Activated naive CD4-positive, alpha-beta T cell treated with anti-CD3 and anti-CD28 coated beads, Interleukin-2, amount 50 U/mL, for 72 hours (primary cell): ENCODE results near the gene ALPP. TPM values are rescaled to one million over a fixed set of nuclear protein-coding genes. Genes with fewer than 3 reads are reported as not detected.
A peak's percentile ranks its signal among the peaks of the same experiment; 100 is the strongest.
"Not testable (repeated sequence)": the region's sequence is repeated elsewhere in the genome, so short reads cannot be mapped to it uniquely, and the experiment has no call there.

Experiments
- ATAC-seq, 2 donors: fragments of 150-1000 bp; cut with Tn5 transposase; 2 replicates each; pipeline ENCODE4 v1.10.0; 2021; ENCODE audit warnings: mild to moderate bottlenecking in 2 of 2, moderate library complexity in 2 of 2
- DNase-seq, 2 donors: peaks; one replicate each; pipeline ENCODE4 v3.0.0; 2021 to 2022; ENCODE audit warnings: low spot score in 2 of 2
- H3K27ac Mint-ChIP-seq, 2 donors: one replicate each; pipeline ENCODE4 v1.8.0; 2022; ENCODE audit warnings: mild to moderate bottlenecking in 2 of 2, mixed read lengths in 2 of 2
- H3K36me3 Mint-ChIP-seq, 2 donors: one replicate each; pipeline ENCODE4 v1.8.0; 2022; ENCODE audit warnings: mixed read lengths in 2 of 2
- H3K9me3 Mint-ChIP-seq, 2 donors: one replicate each; pipeline ENCODE4 v1.8.0; 2022; ENCODE audit warnings: mixed read lengths in 2 of 2
- total RNA-seq, 2 donors: library from RNA; stranded (reverse); gene quantifications; one replicate each; pipeline ENCODE4 v1.2.3, GENCODE V29; 2022

ALPP gene
- total RNA-seq, 2 donors from 2014 or later = 0.16 to 0.53 TPM

DNA sequence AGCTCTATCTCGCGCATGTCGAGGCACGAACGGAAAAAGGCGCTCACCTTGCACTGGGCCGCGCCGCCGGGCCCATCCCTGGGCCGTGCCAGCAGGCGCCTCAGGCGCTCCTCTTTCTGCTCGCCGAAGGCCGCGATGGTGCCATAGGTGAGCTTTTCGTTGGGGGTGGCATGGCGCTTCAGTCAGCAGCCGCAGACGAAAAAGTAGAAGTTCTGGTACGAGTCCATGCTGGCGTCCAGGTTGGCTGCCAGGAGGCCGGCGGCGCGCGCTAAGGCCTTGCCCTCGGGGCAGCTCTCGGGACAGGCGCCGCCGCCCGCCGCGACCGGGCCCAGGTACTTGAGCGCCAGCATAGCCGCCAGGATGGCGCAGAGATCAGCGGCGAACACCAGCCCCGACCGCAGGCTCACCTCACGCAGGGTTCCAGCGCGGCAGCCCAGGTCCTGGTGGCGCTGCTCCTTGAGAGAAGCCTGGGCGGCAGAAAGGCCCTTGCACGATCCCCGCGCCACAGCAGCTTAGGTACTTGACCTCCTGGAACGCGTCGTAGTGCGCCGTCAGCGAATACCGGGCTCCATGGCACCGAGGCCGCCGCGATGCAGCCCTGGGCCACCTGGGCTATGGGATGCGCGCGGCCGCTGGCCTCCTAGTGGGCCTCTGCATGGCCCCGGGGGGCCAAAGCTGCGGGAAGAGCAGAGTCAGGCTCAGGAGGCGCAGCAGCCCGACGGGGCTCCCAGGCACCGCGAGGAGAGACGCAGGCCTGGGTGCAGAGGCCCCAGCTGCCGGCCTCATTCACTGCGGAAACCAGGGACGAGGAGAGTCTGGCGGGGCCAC is 40.9 kb downstream of the ALPP start:
- DNase-seq (no peak), ATAC-seq (peak; percentile 33 to 56)
- Mint-ChIP-seq H3K36me3 (peaks cover 6 to 14% of the 10 kb centered on the region in 2 donors), H3K27ac (no peak overlapping the region), H3K9me3 (peaks cover 0 to 10% of the 10 kb centered on the region in 2 donors)

DNA sequence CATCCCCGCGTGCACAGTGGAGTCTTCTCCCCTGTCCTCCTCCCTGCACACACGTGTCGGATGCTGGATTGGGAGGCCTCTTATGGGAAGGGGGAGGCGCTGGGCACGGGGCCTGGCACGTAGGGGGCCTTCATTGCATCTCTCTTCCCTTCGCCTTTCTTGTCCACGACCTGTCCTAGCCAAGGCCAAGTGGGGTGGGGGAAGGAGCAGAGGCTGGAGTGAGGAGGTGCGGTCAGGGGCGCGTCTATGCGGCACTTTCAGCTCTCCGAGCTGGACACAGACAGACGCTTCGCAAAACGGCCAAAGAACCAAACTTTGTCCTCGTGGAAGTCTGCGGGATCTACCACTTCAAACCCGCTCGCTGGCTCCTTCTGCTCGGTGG is 41.5 kb downstream of the ALPP start:
- peaks cover 0 to 10% of the 10 kb centered on the region in 2 donors for H3K9me3 Mint-ChIP-seq
- H3K36me3 Mint-ChIP-seq = peaks cover 6 to 14% of the 10 kb centered on the region in 2 donors
- ATAC-seq (no peak), DNase-seq (no peak)
- no peak overlapping the region for H3K27ac Mint-ChIP-seq

- peak in 1 of 2 donors; percentile 41 for DNase-seq
- Mint-ChIP-seq H3K9me3 (peaks cover 0 to 10% of the 10 kb centered on the region in 2 donors), H3K27ac (no peak overlapping the region), H3K36me3 (peaks cover 6 to 14% of the 10 kb centered on the region in 2 donors)
- peak; percentile 54 to 64 for ATAC-seq
Observed at GRCh38 chr2:232420463-232421188, 42.1 kb downstream of the ALPP start.

GRCh38 chr2:232421189-232421785 is 42.7 kb downstream of the ALPP start:
- no peak overlapping the region for H3K27ac Mint-ChIP-seq
- no peak for ATAC-seq
- peaks cover 6 to 14% of the 10 kb centered on the region in 2 donors for H3K36me3 Mint-ChIP-seq
- peaks cover 0 to 10% of the 10 kb centered on the region in 2 donors for H3K9me3 Mint-ChIP-seq
- no peak for DNase-seq

GRCh38 chr2:232422051-232422450 is 43.5 kb downstream of the ALPP start:
- H3K27ac Mint-ChIP-seq = no peak overlapping the region
- DNase-seq = no peak
- peaks cover 0 to 10% of the 10 kb centered on the region in 2 donors for H3K9me3 Mint-ChIP-seq
- H3K36me3 Mint-ChIP-seq = peaks cover 6 to 14% of the 10 kb centered on the region in 2 donors
- ATAC-seq = no peak

- H3K27ac Mint-ChIP-seq, ATAC-seq, DNase-seq: not testable (repeated sequence)
- H3K9me3 Mint-ChIP-seq = peaks cover 0 to 10% of the 10 kb centered on the region in 2 donors
- H3K36me3 Mint-ChIP-seq = peaks cover 6 to 14% of the 10 kb centered on the region in 2 donors
Observed at GRCh38 chr2:232422996-232423395, 44.4 kb downstream of the ALPP start.

- H3K27ac Mint-ChIP-seq, DNase-seq, ATAC-seq: not testable (repeated sequence)
- Mint-ChIP-seq H3K36me3 (peaks cover 6 to 14% of the 10 kb centered on the region in 2 donors), H3K9me3 (peaks cover 0 to 10% of the 10 kb centered on the region in 2 donors)
Observed at GRCh38 chr2:232423407-232423806, 44.9 kb downstream of the ALPP start.

- ATAC-seq = no peak
- Mint-ChIP-seq H3K27ac (no peak overlapping the region), H3K9me3 (no peaks in the 10 kb centered on the region), H3K36me3 (no peaks in the 10 kb centered on the region)
- no peak for DNase-seq
Observed at GRCh38 chr2:232431705-232432590, 53.4 kb downstream of the ALPP start.

Other genes with a start within 250 kb of the ALPP start
- not detected for gene ALPG, start 28.1 kb downstream of the ALPP start, total RNA-seq
- gene ALPI, start 77.4 kb downstream of the ALPP start, total RNA-seq = not detected
- not detected for gene ECEL1, start 109.1 kb downstream of the ALPP start, total RNA-seq
- not detected for gene PRSS56, start 141.6 kb downstream of the ALPP start, total RNA-seq
- gene CHRND, start 147.4 kb downstream of the ALPP start, total RNA-seq = not detected
- not detected for gene CHRNG, start 160.9 kb downstream of the ALPP start, total RNA-seq
- gene TIGD1, start 171.8 kb downstream of the ALPP start, total RNA-seq = 1 to 10 TPM; 6.8 to 7.3 TPM
- 10 to 100 TPM; 54.0 to 62.0 TPM for gene EIF4E2, start 171.9 kb downstream of the ALPP start, total RNA-seq